Measurements from ENCODE around the gene STAC.
"Not testable (repeated sequence)": the region's sequence is repeated elsewhere in the genome, so short reads cannot be mapped to it uniquely, and the experiment has no call there.

The STAC gene

DNA sequence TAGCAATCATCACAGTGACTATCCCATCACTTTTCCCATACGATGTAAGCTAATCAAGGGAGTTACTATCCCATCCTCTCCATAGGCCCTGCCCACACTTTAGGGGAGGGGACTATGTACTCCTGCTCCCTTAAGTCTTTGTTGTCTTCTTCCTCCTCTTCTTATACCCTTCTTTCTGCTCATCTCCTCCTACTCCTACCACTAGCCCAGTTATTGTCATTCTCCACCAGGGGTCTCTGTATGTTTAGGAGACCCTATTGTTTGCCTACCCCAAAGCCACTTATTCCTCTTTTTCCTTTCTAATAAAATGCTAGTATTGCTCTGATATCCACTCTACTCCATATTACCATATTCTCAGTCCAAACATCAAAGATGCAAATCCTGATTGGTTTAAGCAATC lies 27.8 kb downstream of the STAC start:
- Histone ChIP-seq H3K27ac (no peak overlapping the region), H3K4me3 (no peak overlapping the region)

DNA sequence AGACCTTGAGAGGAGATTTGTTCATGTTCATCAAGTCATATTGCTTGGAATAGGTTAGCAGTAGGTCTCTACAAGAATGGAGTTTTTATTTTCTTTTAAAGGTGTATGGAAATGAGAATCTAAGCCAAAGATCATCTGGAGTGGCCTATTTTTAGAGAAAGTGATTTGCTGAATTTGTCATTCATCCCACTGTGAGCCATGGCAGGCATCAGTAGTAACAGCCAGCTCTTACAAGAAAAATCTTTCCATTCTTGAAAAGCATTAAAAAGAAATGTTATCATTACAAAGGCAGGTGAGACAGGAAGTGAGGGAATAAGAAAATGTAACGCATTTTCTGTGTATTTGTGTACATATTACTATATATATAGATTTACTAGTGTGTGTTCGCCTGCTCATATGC lies 29.6 kb downstream of the STAC start:
- Histone ChIP-seq H3K4me3 (no peak overlapping the region), H3K27ac (no peak overlapping the region)

DNA sequence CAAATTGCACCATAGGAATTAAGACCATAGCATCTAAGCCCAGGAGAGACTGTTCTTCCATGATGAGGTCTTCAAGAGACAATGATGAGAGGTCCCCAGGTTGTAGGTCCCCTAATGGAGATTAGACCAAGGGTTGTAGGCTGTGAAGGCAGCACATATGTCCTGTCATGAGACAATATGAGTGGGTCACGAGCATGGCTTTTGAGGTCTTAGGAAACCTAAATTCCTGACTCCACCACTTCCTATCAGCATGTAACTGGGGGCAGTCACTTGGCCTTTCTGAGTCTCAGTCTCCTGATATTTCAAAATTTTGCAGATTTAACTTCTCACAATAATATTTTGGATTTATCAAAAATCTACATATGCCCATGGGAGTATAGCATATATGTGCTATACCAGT lies 31.3 kb downstream of the STAC start:
- no peak overlapping the region for H3K4me3 ChIP-seq
- no peak overlapping the region for H3K27ac ChIP-seq

DNA sequence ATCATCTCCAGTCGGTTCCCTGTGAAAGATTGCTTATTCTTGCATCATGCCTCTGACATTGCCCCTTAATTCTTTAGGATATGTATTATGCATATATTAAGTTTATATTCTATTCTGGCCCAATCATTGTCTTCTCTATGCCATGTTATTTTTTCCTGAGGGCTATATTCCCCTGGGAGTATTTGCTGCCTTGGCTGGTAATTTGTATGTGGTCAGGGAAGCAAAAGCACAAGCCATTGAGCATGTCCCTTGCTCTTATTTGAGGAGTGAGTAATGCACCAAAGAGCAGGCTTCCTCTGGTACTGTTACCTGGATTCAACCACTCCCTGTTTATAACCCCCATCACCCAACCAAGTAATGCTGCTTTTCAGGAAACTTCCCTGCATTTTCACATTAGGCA lies 36.3 kb downstream of the STAC start:
- H3K27ac ChIP-seq: no peak overlapping the region

DNA sequence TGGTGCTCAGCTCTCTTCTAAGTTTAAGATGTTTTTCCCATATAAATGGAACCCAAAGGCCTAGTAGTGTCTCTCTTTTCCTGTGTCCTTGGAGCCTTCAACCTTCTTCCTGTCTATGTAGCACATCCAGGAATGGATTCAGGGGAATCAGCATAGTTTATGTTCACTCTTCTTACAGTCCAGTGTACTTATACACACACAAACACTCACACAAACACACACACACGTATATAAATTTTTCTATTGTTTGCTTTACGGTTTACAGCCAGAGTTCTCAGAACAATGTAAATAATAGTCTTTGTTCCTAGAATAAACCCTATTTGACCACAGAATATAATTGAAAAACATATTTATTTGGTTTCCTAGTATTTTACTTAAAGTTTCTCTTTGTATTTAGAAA lies 36.9 kb downstream of the STAC start:
- Histone ChIP-seq H3K27ac (no peak overlapping the region), H3K4me3 (no peak overlapping the region)

More for the DNA sequence above, 36.3 kb downstream of the STAC start:
- H3K4me3 ChIP-seq: no peak overlapping the region

DNA sequence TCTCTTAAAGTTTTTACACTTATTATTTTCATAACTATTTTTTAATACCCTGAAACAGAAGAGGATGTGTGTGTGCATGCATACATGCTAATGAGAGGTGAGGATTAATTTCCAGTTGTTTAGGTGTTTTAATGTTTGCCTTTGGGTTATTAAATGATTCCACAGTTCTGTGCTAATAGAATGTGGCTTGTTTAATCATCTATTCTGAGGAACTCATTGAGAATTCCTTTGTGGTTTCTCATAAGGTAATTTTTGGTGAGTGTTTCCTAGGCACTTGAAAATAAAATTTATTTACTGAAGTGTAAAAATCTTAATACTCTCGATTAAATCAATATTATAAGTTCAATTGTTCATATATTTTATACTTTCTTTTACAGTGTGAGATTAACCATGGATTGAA lies 38.0 kb downstream of the STAC start:
- H3K27ac ChIP-seq: no peak overlapping the region
- no peak overlapping the region for H3K4me3 ChIP-seq

DNA sequence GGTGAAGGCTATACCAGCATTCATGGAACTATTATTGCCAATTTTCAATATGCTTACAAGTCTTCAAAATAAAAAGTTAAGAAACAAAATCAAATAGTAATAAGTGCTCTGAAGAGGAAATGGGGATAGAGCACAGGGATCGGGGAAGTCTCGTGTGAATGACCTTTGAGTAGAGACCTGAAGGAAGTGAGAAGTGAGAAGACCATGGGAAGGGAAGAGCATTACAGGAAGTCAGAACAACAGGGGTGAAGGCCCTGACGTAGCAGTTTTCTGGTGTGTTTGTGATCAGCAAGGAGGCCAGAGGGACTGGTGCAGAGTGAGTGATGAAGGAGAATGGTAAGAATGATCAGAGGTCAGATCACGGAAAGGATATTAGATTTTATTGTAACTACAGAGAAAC lies 48.1 kb downstream of the STAC start:
- Histone ChIP-seq H3K4me3 (no peak overlapping the region), H3K27ac (no peak overlapping the region)

DNA sequence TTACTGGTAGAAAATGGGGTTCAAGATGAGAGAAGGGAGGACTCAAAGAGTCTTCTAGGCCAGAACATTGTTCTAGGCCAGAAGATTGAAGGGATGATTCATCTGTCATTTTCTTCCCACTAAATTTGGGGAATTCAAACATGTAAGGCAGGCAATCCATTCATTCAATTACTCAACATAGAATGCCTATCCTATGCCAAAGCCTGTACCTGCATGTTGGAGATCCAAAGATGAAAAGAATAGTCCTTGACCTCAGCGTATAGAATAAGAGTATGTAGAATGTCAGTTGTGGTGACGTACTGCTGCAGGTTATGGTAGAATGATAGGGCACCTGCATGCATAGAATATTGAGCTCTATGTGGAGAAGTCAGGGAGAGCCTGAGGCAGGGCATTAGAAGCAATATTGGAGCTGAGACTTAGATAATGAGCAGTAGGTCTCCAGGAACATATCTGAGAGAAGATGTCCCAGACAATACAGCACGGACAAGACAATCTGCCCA lies 49.7 kb downstream of the STAC start:
- Histone ChIP-seq H3K27ac (no peak overlapping the region), H3K4me3 (no peak overlapping the region)

DNA sequence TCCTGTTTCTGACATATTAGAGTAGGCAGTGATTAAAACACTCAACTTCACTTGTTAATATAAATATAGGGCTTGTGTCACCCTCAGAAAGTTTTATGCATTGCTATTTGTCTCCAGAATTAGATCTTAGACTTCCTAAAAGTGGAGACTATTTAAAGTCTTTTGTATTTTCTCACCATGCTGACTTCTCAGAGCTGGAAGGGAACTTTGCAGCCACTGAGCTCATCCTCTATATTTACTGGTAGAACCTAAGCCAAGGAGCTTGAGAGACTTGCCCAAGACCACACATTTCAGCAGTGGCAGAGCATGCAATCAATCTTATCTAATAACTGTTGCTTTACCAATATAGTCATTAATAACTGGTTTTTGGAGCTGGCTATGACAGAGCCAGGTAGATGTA lies 53.2 kb downstream of the STAC start:
- no peak overlapping the region for H3K27ac ChIP-seq

DNA sequence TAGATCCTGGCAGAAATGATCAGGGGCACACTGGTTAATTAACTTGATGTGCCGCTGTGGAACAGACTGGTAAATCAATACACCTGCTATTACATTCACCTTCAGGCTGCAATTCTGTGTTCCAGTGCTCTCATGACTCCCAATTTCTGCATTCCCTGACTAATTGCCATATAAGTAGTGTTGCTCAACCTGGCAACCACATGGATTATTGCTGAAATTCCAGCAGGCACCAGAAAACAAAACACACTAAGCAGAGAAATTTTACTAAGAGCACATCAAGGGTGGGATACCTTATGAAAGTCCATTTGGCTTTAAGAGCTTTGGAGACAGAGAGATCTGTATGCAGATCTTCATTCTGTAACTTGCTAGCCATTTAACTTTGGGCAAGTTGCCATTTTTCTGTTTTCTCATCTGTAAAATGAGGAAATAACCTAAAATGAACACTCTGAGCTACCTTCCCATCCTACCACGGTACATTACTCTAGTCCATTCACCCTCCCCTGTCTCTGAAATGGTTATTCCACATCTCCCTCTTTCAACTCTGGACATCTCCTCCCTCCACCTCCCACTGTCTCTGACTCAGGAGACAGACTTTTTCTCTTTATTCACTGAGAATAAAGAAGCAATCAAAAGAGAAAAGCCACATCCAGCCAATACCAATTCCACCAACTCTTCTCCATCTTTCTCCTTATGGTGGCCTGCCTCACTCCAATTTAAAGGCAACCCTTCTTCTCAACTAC lies 54.6 kb downstream of the STAC start:
- no peak overlapping the region for H3K4me3 ChIP-seq
- H3K27ac ChIP-seq: no peak overlapping the region

More for the DNA sequence above, 53.2 kb downstream of the STAC start:
- no peak overlapping the region for H3K4me3 ChIP-seq

DNA sequence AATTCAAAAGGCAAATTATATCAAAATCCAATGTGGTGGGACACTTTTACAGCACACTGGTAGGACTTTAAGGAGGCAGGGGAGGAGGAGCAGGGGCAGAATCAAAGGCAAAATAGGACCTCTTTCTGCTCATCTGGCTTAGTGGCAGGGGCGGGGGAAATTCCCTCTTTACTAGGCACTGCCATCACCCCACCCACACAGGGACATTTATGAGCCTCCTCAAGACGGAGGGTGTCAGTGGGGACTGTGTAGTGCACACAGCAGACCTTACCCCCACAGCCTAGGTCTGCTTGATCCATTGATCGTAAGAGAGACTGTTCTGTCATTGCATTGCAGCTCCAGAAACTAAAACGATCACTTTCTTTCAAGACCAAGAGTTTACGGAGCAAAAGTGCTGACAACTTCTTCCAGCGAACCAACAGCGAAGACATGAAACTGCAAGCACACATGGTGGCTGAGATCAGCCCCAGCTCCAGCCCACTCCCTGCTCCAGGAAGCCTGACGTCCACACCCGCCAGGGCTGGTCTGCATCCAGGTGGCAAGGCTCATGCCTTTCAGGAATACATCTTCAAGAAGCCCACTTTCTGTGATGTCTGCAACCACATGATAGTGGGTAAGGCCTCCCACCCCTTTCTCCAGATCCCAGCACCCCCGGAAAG lies 62.9 kb downstream of the STAC start:
- Histone ChIP-seq H3K4me3 (no peak overlapping the region), H3K27ac (no peak overlapping the region)

DNA sequence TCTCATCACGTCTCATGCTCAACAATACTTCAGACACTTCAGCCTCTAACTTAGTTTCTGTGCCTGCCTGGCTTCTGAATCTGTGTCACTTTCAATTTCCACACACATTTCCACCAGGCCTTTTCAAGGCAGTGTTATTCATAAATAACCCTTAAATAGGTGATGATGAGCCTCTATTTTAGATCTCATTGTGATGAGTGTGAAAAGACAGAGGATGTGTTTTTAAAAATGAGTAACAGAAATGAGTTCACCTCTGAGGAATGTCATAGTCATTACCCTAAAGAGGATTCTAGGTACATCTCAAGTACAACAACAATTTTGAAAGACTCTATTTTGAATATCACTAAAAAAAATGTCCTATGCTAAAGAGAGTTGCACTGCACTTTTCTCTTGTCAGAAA lies 64.6 kb downstream of the STAC start:
- Histone ChIP-seq H3K4me3 (no peak overlapping the region), H3K27ac (no peak overlapping the region)

DNA sequence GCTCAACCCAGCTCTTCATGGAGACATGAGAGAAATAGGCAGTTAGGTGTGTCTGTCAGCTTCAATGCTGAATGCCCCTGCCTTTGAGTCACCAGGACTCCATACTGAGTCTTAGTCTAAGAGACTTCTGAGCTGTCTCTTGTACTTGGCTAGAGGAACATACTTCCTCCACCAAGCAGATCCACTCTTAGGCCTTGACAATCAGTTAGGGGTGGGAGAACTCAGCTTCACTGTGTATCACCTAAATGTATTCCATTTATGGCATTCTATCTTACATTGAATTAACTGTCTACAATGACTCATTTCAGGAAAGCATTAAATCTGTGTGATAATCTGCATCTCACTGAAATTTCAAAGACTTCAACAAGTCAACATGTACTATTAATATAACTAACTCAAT lies 66.0 kb downstream of the STAC start:
- no peak overlapping the region for H3K27ac ChIP-seq
- no peak overlapping the region for H3K4me3 ChIP-seq

DNA sequence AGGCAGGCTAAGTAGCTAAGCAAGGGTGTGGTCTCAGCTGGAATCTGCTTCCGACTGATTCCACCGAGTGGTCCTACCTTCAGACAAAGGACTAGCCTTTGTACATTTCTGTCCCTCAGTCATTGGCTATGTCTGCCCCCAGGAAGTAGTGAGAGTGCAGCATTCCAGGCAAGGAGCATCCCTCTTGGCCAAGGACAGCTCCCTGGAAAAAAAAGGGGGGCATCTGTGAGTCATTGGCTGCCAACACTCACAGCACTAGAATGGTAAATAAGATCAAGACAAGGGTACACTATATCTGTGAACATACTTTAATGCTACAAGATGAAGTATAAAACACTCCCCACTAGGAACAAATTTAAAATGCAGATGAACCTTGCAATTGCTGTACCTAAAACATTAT lies 66.8 kb downstream of the STAC start:
- Histone ChIP-seq H3K27ac (no peak overlapping the region), H3K4me3 (no peak overlapping the region)

DNA sequence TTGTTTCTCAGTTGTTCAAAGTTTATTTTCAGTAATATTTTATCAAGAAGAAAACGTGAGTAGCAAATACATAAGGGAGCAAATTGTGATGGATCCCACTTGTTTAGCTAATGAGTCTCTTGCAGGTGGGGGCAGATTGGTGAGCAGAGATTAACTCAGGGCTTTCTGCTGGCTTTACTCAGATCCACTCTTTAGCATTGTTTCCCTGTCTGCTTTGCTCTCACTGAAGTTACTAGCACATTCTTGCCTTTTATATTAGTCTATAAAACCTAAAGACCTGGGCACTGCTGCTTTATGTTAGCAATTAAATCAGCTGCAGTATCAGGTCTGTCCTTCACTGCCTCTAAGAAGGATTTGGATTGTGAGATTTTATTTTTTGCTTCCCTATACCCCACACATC lies 71.5 kb downstream of the STAC start:
- Histone ChIP-seq H3K27ac (no peak overlapping the region), H3K4me3 (no peak overlapping the region)

DNA sequence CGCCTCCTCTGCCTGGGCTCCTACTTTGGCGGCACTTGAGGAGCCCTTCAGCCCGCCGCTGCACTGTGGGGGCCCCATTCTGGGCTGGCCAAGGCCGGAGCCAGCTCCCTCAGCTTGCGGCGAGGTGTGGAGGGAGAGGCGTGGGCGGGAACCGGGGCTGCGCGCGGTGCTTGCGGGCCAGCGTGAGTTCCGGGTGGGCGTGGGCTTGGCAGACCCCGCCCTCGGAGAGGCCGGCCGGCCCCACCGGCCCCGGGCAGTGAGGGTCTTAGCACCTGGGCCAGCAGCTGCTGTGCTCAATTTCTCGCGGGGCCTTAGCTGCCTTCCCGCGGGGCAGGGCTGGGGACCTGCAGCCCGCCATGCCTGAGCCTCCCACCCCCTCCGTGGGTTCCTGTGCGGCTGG lies 72.9 kb downstream of the STAC start:
- not testable (repeated sequence) for H3K27ac ChIP-seq
- H3K4me3 ChIP-seq: peak overlapping the region in 1 of 7 experiments; percentile 21

DNA sequence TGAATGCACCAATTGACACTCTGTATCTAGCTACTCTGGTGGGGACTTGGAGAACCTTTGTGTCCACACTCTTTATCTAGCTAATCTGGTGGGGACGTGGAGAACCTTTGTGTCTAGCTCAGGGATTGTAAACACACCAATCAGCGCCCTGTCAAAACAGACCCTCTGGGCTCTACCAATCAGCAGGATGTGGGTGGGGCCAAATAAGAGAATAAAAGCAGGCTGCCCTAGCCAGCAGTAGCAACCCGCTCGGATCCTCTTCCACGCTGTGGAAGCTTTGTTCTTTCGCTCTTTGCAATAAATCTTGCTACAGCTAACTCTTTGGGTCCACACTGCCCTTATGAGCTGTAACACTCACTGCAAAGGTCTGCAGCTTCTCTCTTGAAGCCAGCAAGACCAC lies 73.6 kb downstream of the STAC start:
- not testable (repeated sequence) for H3K27ac ChIP-seq

DNA sequence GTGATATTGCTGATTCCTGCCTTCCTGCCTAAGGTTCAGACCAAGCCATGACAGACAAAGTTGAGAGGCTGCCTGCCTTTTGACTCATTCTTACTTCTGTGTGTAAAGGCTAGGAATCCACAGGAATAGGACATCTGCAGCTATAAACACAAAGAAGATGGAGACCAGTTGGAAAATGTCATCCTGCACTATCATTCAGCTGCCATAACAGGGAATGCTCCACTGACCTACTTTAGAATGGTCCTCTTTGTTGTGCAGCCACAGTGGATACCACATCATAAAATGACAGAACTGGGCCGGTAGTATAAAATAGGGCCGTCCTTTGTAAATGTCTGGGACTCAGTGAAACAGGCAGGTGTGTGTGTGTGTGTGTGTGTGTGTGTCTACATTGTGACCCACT lies 75.1 kb downstream of the STAC start:
- Histone ChIP-seq H3K4me3 (no peak overlapping the region), H3K27ac (no peak overlapping the region)

More for the DNA sequence above, 73.6 kb downstream of the STAC start:
- not testable (repeated sequence) for H3K4me3 ChIP-seq

DNA sequence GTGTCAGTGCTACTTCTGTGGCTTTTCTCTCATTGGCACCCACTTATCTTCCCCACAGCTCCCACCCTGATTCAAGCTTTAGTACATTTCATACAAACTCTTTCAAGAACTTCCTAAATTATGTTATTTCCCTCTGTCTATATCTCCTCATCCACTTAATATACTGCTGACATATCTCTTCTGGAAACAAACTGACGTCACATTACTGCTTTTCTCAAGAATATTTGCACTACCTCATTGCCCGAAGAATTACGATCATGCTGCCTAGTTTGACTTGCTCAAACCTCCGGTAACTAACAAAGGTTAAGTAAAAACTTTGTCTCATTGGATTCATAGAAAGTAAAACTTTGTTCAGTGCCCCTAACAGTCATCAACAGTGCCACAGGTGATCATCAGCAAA lies 76.5 kb downstream of the STAC start:
- Histone ChIP-seq H3K4me3 (no peak overlapping the region), H3K27ac (no peak overlapping the region)

DNA sequence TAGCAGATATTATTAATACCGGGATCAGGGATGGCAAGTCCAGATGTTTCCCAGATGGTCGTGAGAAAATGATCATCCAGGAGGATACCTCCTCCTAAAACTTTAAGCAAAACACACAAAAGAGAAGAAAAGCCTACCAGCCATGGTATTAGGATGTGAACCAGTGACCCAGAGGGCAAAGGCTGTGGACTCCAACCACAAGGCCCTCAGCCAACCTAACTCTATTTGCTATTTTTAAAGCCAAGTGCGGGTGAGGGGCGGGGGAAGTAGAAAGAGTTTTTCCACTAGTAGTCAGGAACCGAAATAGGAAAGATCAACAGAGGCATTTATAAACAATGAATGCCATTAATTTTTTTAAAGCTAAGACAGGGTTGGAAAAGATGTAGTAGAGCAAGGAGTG lies 77.4 kb downstream of the STAC start:
- Histone ChIP-seq H3K27ac (no peak overlapping the region), H3K4me3 (no peak overlapping the region)

DNA sequence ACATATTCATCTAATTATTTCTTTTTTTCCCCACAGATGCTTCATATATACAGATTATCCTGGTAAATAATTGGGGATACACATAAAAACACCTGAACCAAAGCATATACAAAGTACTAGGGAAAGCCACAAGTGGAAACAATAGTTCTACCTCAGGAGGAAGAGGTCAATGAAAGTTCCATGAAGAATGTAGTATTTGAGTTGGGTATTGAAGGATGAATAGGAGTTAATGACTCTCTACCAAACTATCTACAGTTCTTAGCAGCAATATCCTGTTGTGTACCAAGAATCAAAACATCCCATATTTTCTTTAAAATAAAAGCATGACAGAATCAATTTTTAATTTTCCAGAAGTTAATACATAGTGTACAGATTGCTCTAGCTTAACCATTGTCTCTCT lies 78.9 kb downstream of the STAC start:
- H3K27ac ChIP-seq: no peak overlapping the region

DNA sequence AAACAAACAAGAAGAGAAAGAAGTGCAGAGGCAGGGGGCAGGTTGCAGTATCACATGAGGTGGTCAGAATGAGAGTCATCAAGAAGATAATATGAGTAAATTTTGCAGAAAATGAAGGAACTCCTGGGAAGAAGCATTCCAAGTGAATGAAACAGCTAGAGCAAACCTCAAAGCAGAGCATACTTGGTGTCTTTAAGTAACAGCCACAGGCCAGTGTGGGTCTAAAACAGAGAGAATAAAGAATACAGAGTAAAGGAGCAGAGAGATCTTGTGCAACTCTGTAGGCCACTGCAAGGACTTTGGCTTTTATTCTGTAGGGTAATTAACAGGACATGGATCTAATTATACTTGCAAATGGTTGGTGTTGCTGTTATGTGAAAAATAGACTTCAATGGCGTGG lies 81.3 kb downstream of the STAC start:
- H3K4me3 ChIP-seq: no peak overlapping the region
- H3K27ac ChIP-seq: no peak overlapping the region

More for the DNA sequence above, 78.9 kb downstream of the STAC start:
- H3K4me3 ChIP-seq: no peak overlapping the region

Data from skin epidermis (tissue), 12 donors.